Measurements from ENCODE around the gene MEI1. TPM values are rescaled to one million over a fixed set of nuclear protein-coding genes. Genes with fewer than 3 reads are reported as not detected.

Gene MEI1
- total RNA-seq, 4 donors from 2014 or later, result 0.39 to 1.3 (median 0.44) TPM

DNA sequence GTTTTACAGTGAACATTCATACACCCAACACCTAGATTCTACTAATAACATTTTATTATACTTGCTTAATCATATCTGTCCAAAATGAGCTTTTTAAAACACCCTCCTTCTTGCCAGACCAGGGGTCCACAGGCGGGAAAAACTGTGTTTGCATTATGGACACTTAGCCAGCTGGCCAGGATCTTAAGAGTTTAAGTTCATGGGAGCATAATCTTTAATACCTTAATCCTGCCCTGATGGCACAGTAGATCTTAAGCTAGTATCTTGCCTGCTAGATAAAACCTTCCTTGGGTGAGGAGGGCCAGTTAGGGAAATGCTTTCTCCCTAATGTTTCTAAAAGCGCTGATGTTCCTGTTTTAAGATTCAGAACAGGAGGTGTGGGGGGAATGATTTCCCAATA, 88.0 kb downstream of the MEI1 start:
- TF ChIP-seq, protein P1, sequence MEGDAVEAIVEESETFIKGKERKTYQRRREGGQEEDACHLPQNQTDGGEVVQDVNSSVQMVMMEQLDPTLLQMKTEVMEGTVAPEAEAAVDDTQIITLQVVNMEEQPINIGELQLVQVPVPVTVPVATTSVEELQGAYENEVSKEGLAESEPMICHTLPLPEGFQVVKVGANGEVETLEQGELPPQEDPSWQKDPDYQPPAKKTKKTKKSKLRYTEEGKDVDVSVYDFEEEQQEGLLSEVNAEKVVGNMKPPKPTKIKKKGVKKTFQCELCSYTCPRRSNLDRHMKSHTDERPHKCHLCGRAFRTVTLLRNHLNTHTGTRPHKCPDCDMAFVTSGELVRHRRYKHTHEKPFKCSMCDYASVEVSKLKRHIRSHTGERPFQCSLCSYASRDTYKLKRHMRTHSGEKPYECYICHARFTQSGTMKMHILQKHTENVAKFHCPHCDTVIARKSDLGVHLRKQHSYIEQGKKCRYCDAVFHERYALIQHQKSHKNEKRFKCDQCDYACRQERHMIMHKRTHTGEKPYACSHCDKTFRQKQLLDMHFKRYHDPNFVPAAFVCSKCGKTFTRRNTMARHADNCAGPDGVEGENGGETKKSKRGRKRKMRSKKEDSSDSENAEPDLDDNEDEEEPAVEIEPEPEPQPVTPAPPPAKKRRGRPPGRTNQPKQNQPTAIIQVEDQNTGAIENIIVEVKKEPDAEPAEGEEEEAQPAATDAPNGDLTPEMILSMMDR (IDR thresholded peaks at IDR 0.05), result no peak
- no peak for TF ChIP-seq POLR2A (IDR thresholded peaks at IDR 0.05; ENCODE audit: low read depth)
- no peak for TF ChIP-seq POLR2AphosphoS5 (IDR thresholded peaks at IDR 0.05)
- no peak for TF ChIP-seq EP300 (IDR thresholded peaks at IDR 0.05)
- intact Hi-C loops (cut with DNase I), result no loop called here
- no peak for DNase-seq (ENCODE audit: extremely low spot score)
- Histone ChIP-seq H3K36me3 (no peaks in the 10 kb centered on the region), H3K9me3 (no peaks in the 10 kb centered on the region), H3K27ac (replicated peaks in 1 of 4) (no peak overlapping the region), H3K4me1 (no peaks in the 10 kb centered on the region), H3K4me3 (no peak overlapping the region), H3K27me3 (peaks cover 0 to 9% (median 0%) of the 10 kb centered on the region in 4 donors)
- 74% methylated on average over 2 of the region's 2 CpGs for WGBS

DNA sequence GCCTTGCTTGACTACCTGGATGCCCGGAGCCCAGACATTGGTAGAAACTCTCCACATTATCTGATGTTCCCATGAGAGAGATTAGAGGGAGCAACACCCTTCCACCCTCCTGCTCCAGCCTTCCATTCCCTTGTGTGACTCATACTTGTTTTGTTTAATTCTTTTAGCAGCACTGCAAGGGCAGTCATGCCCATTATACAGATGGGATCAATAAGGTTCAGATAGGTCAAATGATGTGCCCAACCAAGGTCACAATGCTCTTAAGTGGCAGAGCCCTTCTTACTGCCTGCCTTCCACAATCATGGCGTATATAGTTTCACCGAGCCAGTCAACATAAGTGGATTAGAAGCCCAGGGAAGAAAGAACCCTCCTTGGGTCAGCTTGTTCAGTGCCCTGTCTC, 94.6 kb downstream of the MEI1 start:
- Histone ChIP-seq H3K36me3 (no peaks in the 10 kb centered on the region), H3K27ac (replicated peaks in 1 of 4) (no peak overlapping the region), H3K27me3 (peaks cover 0 to 9% (median 0%) of the 10 kb centered on the region in 4 donors), H3K4me1 (peaks cover 0 to 3% (median 0%) of the 10 kb centered on the region in 4 donors), H3K9me3 (no peaks in the 10 kb centered on the region), H3K4me3 (no peak overlapping the region)
- TF ChIP-seq POLR2AphosphoS5 (IDR thresholded peaks at IDR 0.05) (no peak), EP300 (IDR thresholded peaks at IDR 0.05) (no peak), POLR2A (IDR thresholded peaks at IDR 0.05; ENCODE audit: low read depth) (no peak)
- TF ChIP-seq, protein P1 (IDR thresholded peaks at IDR 0.05), result no peak
- WGBS, result 96% methylated on average over 3 of the region's 3 CpGs
- intact Hi-C loops (cut with DNase I), result no loop called here
- DNase-seq (ENCODE audit: extremely low spot score), result no peak

DNA sequence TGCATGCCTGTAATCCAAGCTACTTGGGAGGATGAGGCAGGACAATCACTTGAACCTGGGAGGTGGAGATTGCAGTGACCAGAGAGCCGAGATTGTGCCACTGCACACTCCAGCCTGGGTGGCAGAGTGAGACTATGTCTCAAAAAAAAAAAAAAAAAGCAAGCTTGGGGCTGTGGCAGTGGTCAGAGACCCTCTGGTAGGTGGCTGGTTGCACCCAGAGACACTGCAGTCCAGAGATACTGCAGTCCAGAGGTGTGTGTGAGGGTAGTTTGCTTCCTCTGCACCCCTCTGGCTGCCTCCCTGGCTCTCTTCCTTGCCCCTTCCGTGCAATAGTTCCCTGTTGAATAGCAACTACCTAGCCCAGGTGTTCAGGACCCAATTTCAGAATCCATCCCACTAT, 99.4 kb downstream of the MEI1 start:
- no peak for DNase-seq (ENCODE audit: extremely low spot score)
- 94% methylated on average over 2 of the region's 2 CpGs for WGBS
- Histone ChIP-seq H3K4me3 (no peak overlapping the region), H3K9me3 (no peaks in the 10 kb centered on the region), H3K27me3 (no peaks in the 10 kb centered on the region), H3K4me1 (peaks cover 19 to 29% (median 23%) of the 10 kb centered on the region in 4 donors), H3K27ac (replicated peaks in 1 of 4) (peak overlapping the region in 2 of 4 donors; percentile 85 to 93), H3K36me3 (no peaks in the 10 kb centered on the region)
- intact Hi-C loops (cut with DNase I), result no loop called here
- no peak for TF ChIP-seq EP300 (IDR thresholded peaks at IDR 0.05)
- TF ChIP-seq POLR2AphosphoS5 (IDR thresholded peaks at IDR 0.05), result no peak
- TF ChIP-seq, protein P1 (IDR thresholded peaks at IDR 0.05), result no peak
- no peak for TF ChIP-seq POLR2A (IDR thresholded peaks at IDR 0.05; ENCODE audit: low read depth)

DNA sequence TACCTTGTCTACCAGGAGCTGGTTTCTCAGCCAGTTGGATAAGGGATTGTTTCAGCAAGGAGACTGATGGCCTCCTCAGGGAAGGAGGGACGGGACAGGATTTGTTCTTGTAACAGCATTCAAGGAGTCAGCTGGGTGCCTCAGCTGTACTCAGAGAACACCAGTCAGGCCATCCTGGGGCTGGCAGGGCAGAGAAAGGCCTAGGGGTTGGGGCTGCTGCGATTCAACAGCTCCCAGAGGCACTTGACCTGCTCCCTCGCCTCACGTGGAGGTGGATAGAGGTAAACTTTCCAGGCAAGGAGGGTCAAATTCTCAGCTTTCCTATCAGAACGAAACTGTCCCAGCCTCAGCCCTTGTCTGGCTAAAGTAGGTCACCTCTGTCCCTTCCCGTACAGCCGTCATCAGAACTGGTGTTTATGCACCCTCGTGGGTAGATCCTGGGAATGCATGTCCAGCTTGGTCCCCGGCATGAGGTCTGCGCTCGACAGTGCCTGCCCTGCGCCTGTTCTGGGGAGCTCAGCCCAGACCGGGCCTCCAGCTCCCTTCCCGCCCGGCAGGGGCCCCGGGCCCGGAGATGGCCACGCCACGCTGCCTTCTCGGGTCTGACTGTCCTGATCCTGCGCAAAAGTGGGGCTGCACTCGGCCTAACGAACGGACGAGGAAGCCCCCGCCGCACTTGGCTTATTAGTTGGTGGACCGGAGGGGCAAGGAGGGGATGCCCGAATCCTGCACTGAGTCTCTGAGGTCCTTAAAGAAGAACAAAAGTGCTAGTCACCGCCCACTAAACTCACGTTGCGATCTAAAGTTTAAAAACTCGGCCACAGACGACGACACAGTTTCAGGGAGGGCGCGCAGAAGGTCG, 100.4 kb downstream of the MEI1 start:
- 25% methylated on average over 18 of the region's 38 CpGs for WGBS
- TF ChIP-seq, protein P1 (IDR thresholded peaks at IDR 0.05), result no peak
- TF ChIP-seq POLR2AphosphoS5 (IDR thresholded peaks at IDR 0.05), result no peak
- no peak for TF ChIP-seq POLR2A (IDR thresholded peaks at IDR 0.05; ENCODE audit: low read depth)
- no peak for TF ChIP-seq EP300 (IDR thresholded peaks at IDR 0.05)
- peak overlapping the region; percentile 79 to 97 (median 86) for H3K4me3 ChIP-seq
- intact Hi-C loops (cut with DNase I), result no loop called here
- DNase-seq (ENCODE audit: extremely low spot score), result no peak
- no peaks in the 10 kb centered on the region for H3K9me3 ChIP-seq
- H3K4me1 ChIP-seq, result peaks cover 19 to 29% (median 23%) of the 10 kb centered on the region in 4 donors
- H3K27me3 ChIP-seq, result no peaks in the 10 kb centered on the region
- H3K27ac ChIP-seq (replicated peaks in 1 of 4), result peak overlapping the region; percentile 85 to 93 (median 90)
- H3K36me3 ChIP-seq, result no peaks in the 10 kb centered on the region

All from esophagus muscularis mucosa (tissue), 4 donors.